Measurements from ENCODE around the gene JCAD.

GRCh38 chr10:30079408-30079807 lies 20.0 kb upstream of the JCAD start:
- no peak for TF ChIP-seq YBX1 (IDR thresholded peaks at IDR 0.05)
- TF ChIP-seq SMARCA5 (IDR thresholded peaks at IDR 0.05): no peak
- no peak for TF ChIP-seq CTCF (IDR thresholded peaks at IDR 0.05 in 2 of 3, conservative IDR thresholded peaks at IDR 0.05 in 1 of 3; ENCODE audit: control insufficient read depth in 2 of 3, extremely low read depth in 1 of 3, insufficient read depth in 1 of 3, low read depth in 3 of 3, low read length in 3 of 3)
- no peak for TF ChIP-seq RELB (IDR thresholded peaks at IDR 0.05; ENCODE audit: low read depth)
- TF ChIP-seq TAF1 (IDR thresholded peaks at IDR 0.05; ENCODE audit: borderline replicate concordance, low read depth, low read length): no peak
- TF ChIP-seq RFX5 (IDR thresholded peaks at IDR 0.05; ENCODE audit: low read depth, low read length): no peak
- no peak for TF ChIP-seq POLR2AphosphoS5 (IDR thresholded peaks at IDR 0.05; ENCODE audit: low read length)
- TF ChIP-seq POLR2A (IDR thresholded peaks at IDR 0.05; ENCODE audit: low read depth, low read length): no peak
- no peak for TF ChIP-seq NR2C2 (IDR thresholded peaks at IDR 0.05; ENCODE audit: borderline replicate concordance, control insufficient read depth, insufficient read length, low read depth)
- TF ChIP-seq GABPA (IDR thresholded peaks at IDR 0.05; ENCODE audit: low read depth): no peak
- no peak for TF ChIP-seq CREB1 (IDR thresholded peaks at IDR 0.05; ENCODE audit: low read depth)

Data from GM12878 (cell line).